Neural cell (in vitro differentiated cells): ENCODE data around the gene PRODH. TPM values are rescaled to one million over a fixed set of nuclear protein-coding genes. Genes with fewer than 3 reads are reported as not detected.
"Not testable (repeated sequence)": the region's sequence is repeated elsewhere in the genome, so short reads cannot be mapped to it uniquely, and the experiment has no call there.

Experiments
- H2AFZ ChIP-seq: fragments of 200-600, 300-800 bp; sonication (generic), shearing (Covaris generic); 2 replicates; pipeline ENCODE4 v1.6.0; 2014; ENCODE audit warnings: low read depth, mild to moderate bottlenecking, antibody characterized with exemption, low read length, moderate library complexity
- H3F3A ChIP-seq: fragments of 200-600 bp; shearing (Covaris generic); 2 replicates; pipeline ENCODE4 v1.6.1; 2016; ENCODE audit warnings: mild to moderate bottlenecking, moderate library complexity, mixed read lengths, antibody characterized with exemption, low read length; ENCODE audit not compliant: insufficient read depth, poor library complexity, severe bottlenecking
- H3K27ac ChIP-seq: fragments of 200-600, 300-800 bp; sonication (generic), shearing (Covaris generic); 2 replicates; pipeline ENCODE4 v1.5.1; 2014; ENCODE audit warnings: mild to moderate bottlenecking, low read length, moderate library complexity
- H3K27me3 ChIP-seq: fragments of 300-800, 200-600 bp; sonication (generic), shearing (Covaris generic); 2 replicates; pipeline ENCODE4 v1.6.0; 2014; ENCODE audit warnings: mild to moderate bottlenecking, low read depth, low read length, moderate library complexity; ENCODE audit not compliant: insufficient read depth
- H3K36me3 ChIP-seq: fragments of 300-800, 200-600 bp; sonication (generic), shearing (Covaris generic); 2 replicates; pipeline ENCODE4 v1.5.1; 2014; ENCODE audit warnings: mild to moderate bottlenecking, antibody characterized with exemption, low read length, moderate library complexity; ENCODE audit not compliant: insufficient read depth
- H3K4me2 ChIP-seq: fragments of 300-800, 200-600 bp; sonication (generic), shearing (Covaris generic); 2 replicates; pipeline ENCODE4 v1.6.0; 2014; ENCODE audit warnings: mild to moderate bottlenecking, low read length
- H3K4me3 ChIP-seq: fragments of 300-800, 200-600 bp; sonication (generic), shearing (Covaris generic); 2 replicates; pipeline ENCODE4 v1.5.1; 2014; ENCODE audit warnings: mild to moderate bottlenecking, low read length, moderate library complexity
- H3K79me2 ChIP-seq: fragments of 200-600 bp; shearing (Covaris generic); replicated peaks from 2 replicates; pipeline ENCODE4 v1.6.0; 2014; ENCODE audit warnings: mild to moderate bottlenecking, low read length, moderate library complexity; ENCODE audit not compliant: insufficient read depth
- H3K9ac ChIP-seq: fragments of 300-800, 200-600 bp; sonication (generic), shearing (Covaris generic); 2 replicates; pipeline ENCODE4 v1.6.1; 2016; ENCODE audit warnings: mild to moderate bottlenecking, low read length, mixed read lengths
- H3K9me2 ChIP-seq: fragments of 200-600 bp; shearing (Covaris generic); 2 replicates; pipeline ENCODE4 v1.6.1; 2016; ENCODE audit warnings: mild to moderate bottlenecking, low read length, mixed read lengths; ENCODE audit not compliant: insufficient read depth
- H3K9me3 ChIP-seq: fragments of 200-600, 300-800 bp; sonication (generic), shearing (Covaris generic); 2 replicates; pipeline ENCODE4 v1.6.1; 2016; ENCODE audit warnings: mild to moderate bottlenecking, mixed run types, low read length, moderate library complexity, mixed read lengths
- H4K20me1 ChIP-seq: fragments of 200-600 bp; shearing (Covaris generic); 2 replicates; pipeline ENCODE4 v1.6.1; 2016; ENCODE audit warnings: mild to moderate bottlenecking, mixed run types; ENCODE audit not compliant: insufficient read depth
- EZH2 ChIP-seq: fragments of 200-600, 300-800 bp; shearing (Covaris generic), sonication (generic); IDR thresholded peaks from 2 replicates; pipeline ENCODE4 v1.6.1; 2014; ENCODE audit warnings: antibody characterized with exemption, low read length, borderline replicate concordance, mild to moderate bottlenecking; ENCODE audit not compliant: insufficient read depth, poor library complexity, severe bottlenecking
- MXI1 ChIP-seq: fragments of 450-650 bp; conservative IDR thresholded peaks from 2 replicates; pipeline ENCODE4 v1.6.1; 2014; ENCODE audit warnings: antibody characterized with exemption, mild to moderate bottlenecking; ENCODE audit not compliant: poor library complexity, severe bottlenecking
- POLR2AphosphoS5 ChIP-seq: IDR thresholded peaks from 2 replicates; pipeline ENCODE4 v1.6.1; 2012
- RAD21 ChIP-seq: fragments of 450-650 bp; conservative IDR thresholded peaks from 2 replicates; pipeline ENCODE4 v1.6.1; 2014; ENCODE audit warnings: antibody characterized with exemption, mild to moderate bottlenecking, moderate library complexity
- REST ChIP-seq: IDR thresholded peaks from 2 replicates; pipeline ENCODE4 v1.6.1; 2012; ENCODE audit warnings: borderline replicate concordance
- SMC3 ChIP-seq: fragments of 450-650 bp; conservative IDR thresholded peaks from 2 replicates; pipeline ENCODE4 v1.6.1; 2014; ENCODE audit warnings: antibody characterized with exemption, mild to moderate bottlenecking, moderate library complexity; ENCODE audit not compliant: poor library complexity
- TAF1 ChIP-seq: IDR thresholded peaks from 2 replicates; pipeline ENCODE4 v1.6.1; 2012; ENCODE audit warnings: low read depth
- polyA plus RNA-seq: library from polyadenylated mRNA; depleted of rRNA; stranded (reverse); fragments of >200 nt; gene quantifications from 2 replicates; pipeline ENCODE4 v1.2.3, GENCODE V29; 2014
- TF ChIP-seq, protein P1 (sequence below): fragments of 450-650 bp; IDR thresholded peaks from 2 replicates; pipeline ENCODE4 v1.5.1; 2014; ENCODE audit warnings: antibody characterized with exemption, mild to moderate bottlenecking, moderate library complexity; ENCODE audit not compliant: poor library complexity, severe bottlenecking

The PRODH gene
- polyA plus RNA-seq, 1 donor from 2014 or later = 0.31 TPM

- no peak overlapping the region for H3K4me3 ChIP-seq
- peaks cover 5% of the 10 kb centered on the region for H3K79me2 ChIP-seq
- H3K27ac ChIP-seq = no peak overlapping the region
- H3K9ac ChIP-seq = no peak overlapping the region
- no peak overlapping the region for H2AFZ ChIP-seq
- H3K27me3 ChIP-seq = no peaks in the 10 kb centered on the region
- no peak for TF ChIP-seq TAF1
- TF ChIP-seq POLR2AphosphoS5 = no peak
- TF ChIP-seq SMC3 = no peak
- TF ChIP-seq, protein P1, sequence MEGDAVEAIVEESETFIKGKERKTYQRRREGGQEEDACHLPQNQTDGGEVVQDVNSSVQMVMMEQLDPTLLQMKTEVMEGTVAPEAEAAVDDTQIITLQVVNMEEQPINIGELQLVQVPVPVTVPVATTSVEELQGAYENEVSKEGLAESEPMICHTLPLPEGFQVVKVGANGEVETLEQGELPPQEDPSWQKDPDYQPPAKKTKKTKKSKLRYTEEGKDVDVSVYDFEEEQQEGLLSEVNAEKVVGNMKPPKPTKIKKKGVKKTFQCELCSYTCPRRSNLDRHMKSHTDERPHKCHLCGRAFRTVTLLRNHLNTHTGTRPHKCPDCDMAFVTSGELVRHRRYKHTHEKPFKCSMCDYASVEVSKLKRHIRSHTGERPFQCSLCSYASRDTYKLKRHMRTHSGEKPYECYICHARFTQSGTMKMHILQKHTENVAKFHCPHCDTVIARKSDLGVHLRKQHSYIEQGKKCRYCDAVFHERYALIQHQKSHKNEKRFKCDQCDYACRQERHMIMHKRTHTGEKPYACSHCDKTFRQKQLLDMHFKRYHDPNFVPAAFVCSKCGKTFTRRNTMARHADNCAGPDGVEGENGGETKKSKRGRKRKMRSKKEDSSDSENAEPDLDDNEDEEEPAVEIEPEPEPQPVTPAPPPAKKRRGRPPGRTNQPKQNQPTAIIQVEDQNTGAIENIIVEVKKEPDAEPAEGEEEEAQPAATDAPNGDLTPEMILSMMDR = no peak
- TF ChIP-seq EZH2 = no peak
- no peak for TF ChIP-seq RAD21
- no peak for TF ChIP-seq REST
- no peak for TF ChIP-seq MXI1
- H3F3A ChIP-seq = no peaks in the 10 kb centered on the region
- no peak overlapping the region for H3K4me2 ChIP-seq
- H4K20me1 ChIP-seq = no peaks in the 10 kb centered on the region
- no peaks in the 10 kb centered on the region for H3K9me2 ChIP-seq
- no peaks in the 10 kb centered on the region for H3K9me3 ChIP-seq
- H3K36me3 ChIP-seq = no peaks in the 10 kb centered on the region
Observed at GRCh38 chr22:18968011-18968749, 32.1 kb upstream of the PRODH start.

DNA sequence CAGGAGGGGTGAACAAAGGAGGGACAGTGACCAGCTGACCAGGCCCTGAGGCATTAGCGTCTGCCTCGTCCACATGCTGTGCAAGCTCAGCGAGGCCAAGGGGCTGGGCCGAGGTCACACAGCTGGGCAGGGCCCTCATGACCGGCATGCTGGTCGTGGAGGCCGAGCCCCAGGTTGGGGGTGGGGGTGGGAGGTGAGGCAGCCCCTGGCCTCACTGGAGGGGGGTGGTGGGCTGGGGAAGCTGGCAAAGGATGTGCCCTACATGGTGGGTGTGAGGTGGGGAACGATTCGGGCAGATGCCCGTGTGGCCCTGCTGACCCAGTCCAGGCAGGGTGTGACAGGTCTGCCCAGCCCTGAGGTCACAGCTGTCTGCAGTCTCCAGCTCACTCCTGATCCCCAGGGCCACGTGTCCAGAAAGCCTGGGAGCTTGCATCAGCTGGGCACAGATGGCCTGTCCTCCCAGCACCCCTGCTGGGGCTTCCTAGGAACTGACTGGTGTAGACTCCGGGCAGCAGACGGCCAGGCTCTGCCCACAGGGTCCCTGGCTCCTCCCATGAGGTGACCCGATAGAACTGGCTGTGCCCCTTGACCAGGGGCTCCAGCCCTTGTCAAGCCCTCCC is 31.4 kb upstream of the PRODH start:
- H3K9me3 ChIP-seq, H3K9ac ChIP-seq, H3K27ac ChIP-seq, H3K36me3 ChIP-seq, H3K4me2 ChIP-seq, H3K9me2 ChIP-seq, H4K20me1 ChIP-seq, H2AFZ ChIP-seq, H3K79me2 ChIP-seq, H3K27me3 ChIP-seq, H3K4me3 ChIP-seq, H3F3A ChIP-seq: not testable (repeated sequence)
